Measurements from ENCODE around the gene AP5Z1.

DNA sequence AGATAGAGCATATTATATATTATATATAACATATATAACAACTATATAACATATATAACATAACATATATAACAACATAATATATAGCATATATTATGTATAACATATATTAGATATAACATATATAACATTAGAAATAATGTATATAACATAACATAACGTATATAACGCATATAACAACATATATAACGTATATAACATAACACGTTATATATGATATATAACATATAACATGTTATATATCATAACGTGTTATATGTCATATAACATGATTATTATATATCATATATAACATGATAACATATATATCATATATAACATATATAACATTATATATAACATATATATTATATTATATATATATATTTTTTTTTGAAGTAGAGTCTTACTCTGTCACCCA is 3.7 kb downstream of the AP5Z1 start:
- TF ChIP-seq EZH2 (IDR thresholded peaks at IDR 0.05) = no peak
- TF ChIP-seq POLR2AphosphoS5 (IDR thresholded peaks at IDR 0.05; ENCODE audit: borderline replicate concordance, low read depth, low read length) = no peak

Measured in SK-N-MC (cell line).